Esophagus squamous epithelium (tissue), 5 donors: ENCODE data around the gene FAAP20. TPM values are rescaled to one million over a fixed set of nuclear protein-coding genes. Genes with fewer than 3 reads are reported as not detected.

ENCODE experiments used
- DNase-seq: peaks from one replicate; lab custom pipeline; 2025; lab: John Stamatoyannopoulos, UW
- H3K27ac ChIP-seq, 4 donors: fragments of 200-600 bp; sonication (generic); one replicate each; pipeline ENCODE4 v1.5.1; 2016 to 2019; ENCODE audit warnings: mild to moderate bottlenecking in 1 of 4
- H3K27me3 ChIP-seq, 4 donors: fragments of 200-600 bp; sonication (generic); 1 replicate in 3 of 4; 2 replicates in 1 of 4; pipeline versions ENCODE4 v1.5.1 to v1.6.0; 2017 to 2021; ENCODE audit warnings: antibody characterized with exemption in 1 of 4
- H3K36me3 ChIP-seq, 3 donors: fragments of 200-600 bp; sonication (generic); one replicate each; pipeline ENCODE4 v1.5.1; 2016 to 2019
- H3K4me1 ChIP-seq, 3 donors: fragments of 200-600 bp; sonication (generic); one replicate each; pipeline ENCODE4 v1.5.1; 2017 to 2019
- H3K4me3 ChIP-seq, 4 donors: fragments of 200-600 bp; sonication (generic); 1 replicate in 3 of 4; 2 replicates in 1 of 4; pipeline ENCODE4 v1.5.1; 2016 to 2019; ENCODE audit warnings: mild to moderate bottlenecking in 2 of 4, moderate library complexity in 1 of 4
- H3K9me3 ChIP-seq, 3 donors: fragments of 200-600 bp; sonication (generic); one replicate each; pipeline ENCODE4 v1.5.1; 2016 to 2019
- POLR2A ChIP-seq, 4 donors: fragments of 450-650 bp; IDR thresholded peaks; one replicate each; pipeline ENCODE4 v1.6.1; 2017; ENCODE audit warnings: antibody characterized with exemption in 4 of 4, mild to moderate bottlenecking in 4 of 4, moderate library complexity in 3 of 4
- WGBS, 2 donors: methylation state at CpG; one replicate each; pipeline ENCODE4 v1.1.5; 2018; 5-methylcytosine and 5-hydroxymethylcytosine counted together
- intact Hi-C: fragments of 100-400 bp; cut with DNase I; formaldehyde crosslinking; loops from one replicate; pipeline ENCODE4 v1.15.0; 2022
- total RNA-seq, 4 donors: library from RNA; depleted of rRNA; stranded (reverse); fragments of >200 nt; gene quantifications; one replicate each; pipeline ENCODE4 v1.1.0, GENCODE V29; 2016
- TF ChIP-seq, protein P1 (sequence below), 6 experiments: fragments of 450-650 bp in 4 of 6; fragments of 200-600 bp in 2 of 6; sonication (generic) in 2 of 6; IDR thresholded peaks; one replicate each; pipeline ENCODE4 v1.5.1; 2016 to 2019; ENCODE audit warnings: antibody characterized with exemption in 6 of 6, mild to moderate bottlenecking in 4 of 6, moderate library complexity in 4 of 6
- donor health status: DM: yes; HTN: yes; CAD: no.

FAAP20 gene
- total RNA-seq, 4 donors from 2014 or later = 8.6 to 22.5 (median 18.1) TPM

DNA sequence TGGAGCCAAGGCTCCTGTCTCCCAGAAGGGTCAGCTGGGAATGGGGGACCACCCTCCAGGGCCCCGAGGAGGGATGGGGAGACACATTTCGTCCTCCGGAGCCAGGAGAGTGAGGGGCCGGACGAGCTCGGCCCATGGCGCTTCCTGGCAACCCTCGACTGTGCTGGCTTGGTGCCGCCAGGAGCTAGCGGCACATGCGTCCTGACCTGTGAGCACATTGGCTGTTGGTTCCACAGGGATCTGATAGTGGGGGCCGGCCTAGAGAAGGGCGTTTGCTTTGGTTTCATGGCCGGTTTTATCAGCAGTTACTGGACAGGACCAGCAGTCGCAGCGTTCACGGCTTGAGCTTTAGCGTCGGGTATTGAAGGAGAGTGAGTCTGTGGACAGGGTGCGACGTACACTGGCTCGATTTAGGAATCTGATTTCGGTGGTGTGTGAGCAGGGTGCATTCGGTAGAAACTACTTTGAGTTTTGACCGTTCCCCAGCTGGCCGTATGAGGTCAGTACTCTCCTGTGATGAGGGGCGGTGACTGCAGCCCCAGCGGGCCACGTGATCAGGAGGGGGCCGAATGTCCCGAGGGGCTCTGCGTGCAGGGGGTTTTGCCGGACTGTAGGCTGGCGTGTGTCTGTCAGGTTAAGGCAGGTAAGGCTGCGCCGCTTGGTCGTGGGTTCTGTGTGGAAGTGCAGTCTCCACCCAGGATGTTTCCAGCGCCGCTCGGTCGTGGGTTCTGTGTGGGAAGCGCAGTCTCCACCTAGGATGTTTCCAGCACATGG is 18.7 kb downstream of the FAAP20 start:
- intact Hi-C loops = no loop called here
- H3K27me3 ChIP-seq = no peaks in the 10 kb centered on the region
- TF ChIP-seq POLR2A (IDR thresholded peaks at IDR 0.05) = no peak
- TF ChIP-seq, protein P1, sequence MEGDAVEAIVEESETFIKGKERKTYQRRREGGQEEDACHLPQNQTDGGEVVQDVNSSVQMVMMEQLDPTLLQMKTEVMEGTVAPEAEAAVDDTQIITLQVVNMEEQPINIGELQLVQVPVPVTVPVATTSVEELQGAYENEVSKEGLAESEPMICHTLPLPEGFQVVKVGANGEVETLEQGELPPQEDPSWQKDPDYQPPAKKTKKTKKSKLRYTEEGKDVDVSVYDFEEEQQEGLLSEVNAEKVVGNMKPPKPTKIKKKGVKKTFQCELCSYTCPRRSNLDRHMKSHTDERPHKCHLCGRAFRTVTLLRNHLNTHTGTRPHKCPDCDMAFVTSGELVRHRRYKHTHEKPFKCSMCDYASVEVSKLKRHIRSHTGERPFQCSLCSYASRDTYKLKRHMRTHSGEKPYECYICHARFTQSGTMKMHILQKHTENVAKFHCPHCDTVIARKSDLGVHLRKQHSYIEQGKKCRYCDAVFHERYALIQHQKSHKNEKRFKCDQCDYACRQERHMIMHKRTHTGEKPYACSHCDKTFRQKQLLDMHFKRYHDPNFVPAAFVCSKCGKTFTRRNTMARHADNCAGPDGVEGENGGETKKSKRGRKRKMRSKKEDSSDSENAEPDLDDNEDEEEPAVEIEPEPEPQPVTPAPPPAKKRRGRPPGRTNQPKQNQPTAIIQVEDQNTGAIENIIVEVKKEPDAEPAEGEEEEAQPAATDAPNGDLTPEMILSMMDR (IDR thresholded peaks at IDR 0.05) = no peak
- H3K9me3 ChIP-seq = no peaks in the 10 kb centered on the region
- 85 to 92% methylated on average over 12 to 21 of the region's 42 CpGs for WGBS, 2 donors
- no peak for DNase-seq
- H3K36me3 ChIP-seq = peaks cover 0 to 55% (median 0%) of the 10 kb centered on the region in 3 donors
- H3K4me3 ChIP-seq = no peak overlapping the region
- no peak overlapping the region for H3K27ac ChIP-seq
- peaks cover 0 to 14% (median 8%) of the 10 kb centered on the region in 3 donors for H3K4me1 ChIP-seq

DNA sequence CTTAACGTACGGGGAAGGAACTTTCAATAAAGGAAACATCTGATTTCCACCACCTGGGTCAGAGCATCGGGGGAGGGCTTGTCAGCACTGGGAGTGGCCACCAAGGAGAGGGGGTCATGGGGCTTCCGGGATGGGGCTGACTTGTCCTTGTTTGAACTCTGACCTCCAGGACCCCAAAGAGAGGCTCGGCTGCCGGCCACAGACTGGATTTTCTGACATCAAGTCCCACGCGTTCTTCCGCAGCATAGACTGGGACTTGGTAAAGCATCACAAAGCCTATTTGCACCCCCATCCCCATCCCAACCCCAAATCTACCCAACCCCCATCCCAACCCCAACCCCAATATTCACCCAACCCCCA is 19.5 kb downstream of the FAAP20 start:
- intact Hi-C loops = no loop called here
- peak overlapping the region in 1 of 4 donors; percentile 66 for H3K27ac ChIP-seq
- peak overlapping the region in 3 of 4 donors; percentile 39 to 61 (median 40) for H3K4me3 ChIP-seq
- H3K27me3 ChIP-seq = no peaks in the 10 kb centered on the region
- no peak for DNase-seq
- H3K4me1 ChIP-seq = peaks cover 0 to 14% (median 8%) of the 10 kb centered on the region in 3 donors
- H3K36me3 ChIP-seq = peaks cover 0 to 50% (median 0%) of the 10 kb centered on the region in 3 donors
- TF ChIP-seq, protein P1 (IDR thresholded peaks at IDR 0.05) = no peak
- TF ChIP-seq POLR2A (IDR thresholded peaks at IDR 0.05) = no peak
- no peaks in the 10 kb centered on the region for H3K9me3 ChIP-seq
- WGBS, 2 donors = 77 to 84% methylated on average over 8 of the region's 9 CpGs

DNA sequence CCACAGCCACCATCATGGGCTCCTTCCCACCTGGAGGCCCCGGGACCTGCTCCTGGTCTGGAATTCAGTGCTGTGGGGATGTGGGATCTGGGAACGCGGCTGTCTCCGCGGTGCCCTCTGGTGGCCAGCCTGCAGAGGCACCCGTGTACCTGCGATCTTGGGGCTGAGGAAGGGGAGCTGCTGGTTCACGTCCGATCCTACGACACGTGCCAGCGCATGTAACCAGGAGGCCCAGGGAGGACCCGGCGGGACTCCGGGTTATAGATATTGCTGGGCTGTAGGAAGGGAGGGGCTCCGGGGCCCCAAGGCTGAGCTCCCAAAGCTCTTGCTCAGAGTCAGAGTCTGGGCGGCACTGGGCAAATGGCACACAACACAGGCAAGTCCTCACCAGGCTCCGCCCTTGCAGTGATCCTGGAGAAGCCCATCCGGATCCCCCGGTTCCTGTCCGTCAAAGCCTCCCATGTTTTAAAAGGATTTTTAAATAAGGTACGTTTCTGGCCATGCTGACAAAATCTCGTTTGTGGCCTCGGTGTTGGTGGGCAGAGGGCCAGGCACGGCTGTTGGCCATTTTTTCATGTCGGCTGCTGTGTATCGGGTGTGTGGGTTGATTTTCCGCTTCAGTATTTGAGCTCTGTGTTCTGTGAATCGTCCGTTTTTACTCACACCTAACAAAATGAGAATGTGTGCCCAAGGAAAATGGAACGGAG is 20.1 kb downstream of the FAAP20 start:
- peaks cover 0 to 14% (median 8%) of the 10 kb centered on the region in 3 donors for H3K4me1 ChIP-seq
- DNase-seq = no peak
- peak overlapping the region; percentile 14 to 61 (median 40) for H3K4me3 ChIP-seq
- intact Hi-C loops = no loop called here
- H3K36me3 ChIP-seq = peaks cover 0 to 47% (median 0%) of the 10 kb centered on the region in 3 donors
- H3K9me3 ChIP-seq = no peaks in the 10 kb centered on the region
- H3K27ac ChIP-seq = peak overlapping the region in 2 of 4 donors; percentile 45 to 66
- WGBS, 2 donors = 18 to 55% methylated on average over 10 to 18 of the region's 31 CpGs
- H3K27me3 ChIP-seq = no peaks in the 10 kb centered on the region
- no peak for TF ChIP-seq POLR2A (IDR thresholded peaks at IDR 0.05)
- TF ChIP-seq, protein P1 (IDR thresholded peaks at IDR 0.05) = peak; percentile 55 to 89 (median 83)

DNA sequence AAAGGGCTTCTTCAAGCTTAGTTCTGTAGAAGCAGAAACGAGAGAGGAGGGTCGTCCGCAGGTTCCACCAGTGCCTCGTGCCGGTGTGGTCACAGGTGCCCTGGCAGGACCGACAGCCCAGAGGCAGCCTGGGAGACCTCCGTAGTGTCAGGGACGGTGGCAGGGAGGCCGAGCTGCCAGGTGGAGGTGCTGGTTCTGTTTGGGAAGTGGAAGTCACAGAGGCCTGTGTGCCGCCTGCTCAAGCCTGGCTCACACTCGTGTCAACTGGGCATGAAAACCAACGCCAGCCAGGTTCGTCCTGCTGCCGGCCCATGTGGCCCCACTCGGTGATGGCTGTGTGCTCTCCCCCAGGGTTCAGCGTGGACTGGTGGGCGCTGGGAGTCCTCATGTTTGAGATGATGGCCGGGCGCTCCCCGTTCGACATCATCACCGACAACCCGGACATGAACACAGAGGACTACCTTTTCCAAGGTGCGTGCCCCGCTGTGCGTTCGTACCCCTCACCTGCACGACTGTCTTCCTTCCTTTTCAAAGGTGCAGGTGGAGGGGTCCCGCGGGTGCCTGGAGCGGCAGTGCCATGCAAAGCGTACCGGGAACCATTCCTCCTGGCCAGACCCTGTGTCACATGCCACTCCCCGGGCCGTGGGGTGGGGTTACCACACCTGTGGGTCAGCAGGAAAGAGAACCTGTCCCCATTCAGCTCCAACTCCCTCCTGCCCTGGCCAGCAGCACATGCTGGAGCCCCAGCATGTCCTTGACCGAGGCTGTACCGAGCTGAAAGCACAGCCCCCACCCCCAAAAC is 20.8 kb downstream of the FAAP20 start:
- Histone ChIP-seq H3K27me3 (no peaks in the 10 kb centered on the region), H3K4me1 (peaks cover 0 to 14% (median 8%) of the 10 kb centered on the region in 3 donors), H3K27ac (no peak overlapping the region), H3K9me3 (no peaks in the 10 kb centered on the region), H3K4me3 (no peak overlapping the region), H3K36me3 (peaks cover 0 to 42% (median 0%) of the 10 kb centered on the region in 3 donors)
- DNase-seq = no peak
- no peak for TF ChIP-seq POLR2A (IDR thresholded peaks at IDR 0.05)
- TF ChIP-seq, protein P1 (IDR thresholded peaks at IDR 0.05) = no peak
- WGBS, 2 donors = 69 to 81% methylated on average over 13 to 20 of the region's 37 CpGs
- intact Hi-C loops = no loop called here
